Liver (tissue), 3 donors: ENCODE measurements around the gene SLC51A.

Source experiments
- CTCF ChIP-seq: fragments of 150-350 bp; IDR thresholded peaks from 2 replicates; pipeline ENCODE4 v1.5.1; 2017; ENCODE audit warnings: improper control_type of control experiment, low read depth, low read length; ENCODE audit not compliant: missing input control
- FOXA2 ChIP-seq: IDR thresholded peaks from 2 replicates; pipeline ENCODE4 v1.6.1; 2016; ENCODE audit warnings: antibody characterized with exemption
- MAX ChIP-seq: IDR thresholded peaks from 2 replicates; pipeline ENCODE4 v1.6.1; 2016; ENCODE audit warnings: antibody characterized with exemption
- REST ChIP-seq: IDR thresholded peaks from 2 replicates; pipeline ENCODE4 v1.6.1; 2016; ENCODE audit warnings: antibody characterized with exemption, mild to moderate bottlenecking
- TAF1 ChIP-seq: conservative IDR thresholded peaks from 2 replicates; pipeline ENCODE4 v1.6.1; 2016; ENCODE audit warnings: antibody characterized with exemption, mild to moderate bottlenecking
- donor health status: healthy.
- donor health status: healthy.

- TF ChIP-seq TAF1 (no peak), CTCF (no peak), FOXA2 (no peak), MAX (no peak), REST (no peak)
These were observed 10.8 kb downstream of the SLC51A start for GRCh38 chr3:196227121-196227561.
